Measurements from ENCODE around the gene SFXN4.

Gene SFXN4

GRCh38 chr10:119201233-119201632 is 35.7 kb upstream of the SFXN4 start:
- TF ChIP-seq, protein P1, sequence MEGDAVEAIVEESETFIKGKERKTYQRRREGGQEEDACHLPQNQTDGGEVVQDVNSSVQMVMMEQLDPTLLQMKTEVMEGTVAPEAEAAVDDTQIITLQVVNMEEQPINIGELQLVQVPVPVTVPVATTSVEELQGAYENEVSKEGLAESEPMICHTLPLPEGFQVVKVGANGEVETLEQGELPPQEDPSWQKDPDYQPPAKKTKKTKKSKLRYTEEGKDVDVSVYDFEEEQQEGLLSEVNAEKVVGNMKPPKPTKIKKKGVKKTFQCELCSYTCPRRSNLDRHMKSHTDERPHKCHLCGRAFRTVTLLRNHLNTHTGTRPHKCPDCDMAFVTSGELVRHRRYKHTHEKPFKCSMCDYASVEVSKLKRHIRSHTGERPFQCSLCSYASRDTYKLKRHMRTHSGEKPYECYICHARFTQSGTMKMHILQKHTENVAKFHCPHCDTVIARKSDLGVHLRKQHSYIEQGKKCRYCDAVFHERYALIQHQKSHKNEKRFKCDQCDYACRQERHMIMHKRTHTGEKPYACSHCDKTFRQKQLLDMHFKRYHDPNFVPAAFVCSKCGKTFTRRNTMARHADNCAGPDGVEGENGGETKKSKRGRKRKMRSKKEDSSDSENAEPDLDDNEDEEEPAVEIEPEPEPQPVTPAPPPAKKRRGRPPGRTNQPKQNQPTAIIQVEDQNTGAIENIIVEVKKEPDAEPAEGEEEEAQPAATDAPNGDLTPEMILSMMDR (conservative IDR thresholded peaks at IDR 0.05; ENCODE audit: low read depth, low read length): no peak
- DNase-seq (ENCODE audit: low read depth): no peak
- H3K4me3 ChIP-seq (ENCODE audit: low read depth, low read length): no peak overlapping the region

GRCh38 chr10:119199231-119199992 is 33.9 kb upstream of the SFXN4 start:
- no peak overlapping the region for H3K4me3 ChIP-seq (ENCODE audit: low read depth, low read length)
- TF ChIP-seq, protein P1 (conservative IDR thresholded peaks at IDR 0.05; ENCODE audit: low read depth, low read length): peak; percentile 86
- DNase-seq (ENCODE audit: low read depth): peak; percentile 96

GRCh38 chr10:119198438-119198837 is 32.9 kb upstream of the SFXN4 start:
- peak; percentile 47 for DNase-seq (ENCODE audit: low read depth)
- TF ChIP-seq, protein P1 (conservative IDR thresholded peaks at IDR 0.05; ENCODE audit: low read depth, low read length): peak; percentile 71
- no peak overlapping the region for H3K4me3 ChIP-seq (ENCODE audit: low read depth, low read length)

DNA sequence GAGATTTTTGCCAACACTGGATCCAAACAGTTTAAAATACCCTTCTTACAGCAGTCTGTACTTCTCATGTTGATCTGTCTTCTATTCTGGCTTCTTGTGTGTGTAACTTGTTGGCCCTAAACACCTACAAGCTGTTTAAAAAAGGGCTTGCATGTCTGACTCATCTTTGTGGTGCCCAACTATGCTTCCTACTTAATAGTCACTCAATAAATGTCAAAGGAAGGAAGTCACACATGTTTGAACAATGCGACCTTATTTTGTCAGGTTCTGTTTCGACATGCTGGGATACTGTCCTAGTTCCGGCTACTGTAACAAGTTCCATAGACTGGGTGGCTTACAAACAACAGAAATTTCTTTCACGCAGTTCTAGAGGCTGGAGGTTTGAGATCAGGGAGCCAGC is 32.4 kb upstream of the SFXN4 start:
- peak; percentile 47 for DNase-seq (ENCODE audit: low read depth)
- no peak overlapping the region for H3K4me3 ChIP-seq (ENCODE audit: low read depth, low read length)
- TF ChIP-seq, protein P1 (conservative IDR thresholded peaks at IDR 0.05; ENCODE audit: low read depth, low read length): no peak

GRCh38 chr10:119191881-119192280 is 26.4 kb upstream of the SFXN4 start:
- no peak overlapping the region for H3K4me3 ChIP-seq (ENCODE audit: low read depth, low read length)
- TF ChIP-seq, protein P1 (conservative IDR thresholded peaks at IDR 0.05; ENCODE audit: low read depth, low read length): no peak
- DNase-seq (ENCODE audit: low read depth): no peak

- TF ChIP-seq, protein P1 (conservative IDR thresholded peaks at IDR 0.05; ENCODE audit: low read depth, low read length): no peak
- no peak for DNase-seq (ENCODE audit: low read depth)
- H3K4me3 ChIP-seq (ENCODE audit: low read depth, low read length): no peak overlapping the region
Measured at GRCh38 chr10:119190954-119191785, 25.7 kb upstream of the SFXN4 start.
